HG02798 (cell line): ENCODE results near the gene PKHD1.
A peak's percentile ranks its signal among the peaks of the same experiment; 100 is the strongest.

Experiments
- ATAC-seq: cut with Tn5 transposase; IDR thresholded peaks from one replicate; pipeline ENCODE4 v1.9.1; 2021; ENCODE audit warnings: mild to moderate bottlenecking; ENCODE audit not compliant: unreplicated experiment, poor library complexity

The PKHD1 gene

DNA sequence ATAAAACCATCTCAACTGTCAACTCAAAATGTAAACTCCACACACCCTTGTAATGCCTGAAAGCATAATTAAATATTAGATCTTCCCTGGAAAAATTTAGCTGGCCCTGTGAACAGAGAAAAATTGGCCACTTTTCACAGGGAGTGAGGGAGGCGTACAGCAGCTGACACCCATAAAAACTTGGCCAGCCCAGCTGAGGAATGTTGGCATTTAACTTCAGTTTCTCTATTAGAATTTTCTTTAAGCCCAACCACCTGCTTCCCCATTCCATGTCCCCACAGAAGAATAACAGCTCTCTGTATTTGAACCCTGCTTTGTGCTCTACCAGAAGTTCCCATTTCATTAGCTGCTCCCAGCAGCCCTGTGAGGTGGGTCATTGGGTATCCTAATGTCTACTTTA is 41.0 kb downstream of the PKHD1 start:
- ATAC-seq, result no peak

GRCh38 chr6:52045481-52045880 is 41.9 kb downstream of the PKHD1 start:
- no peak for ATAC-seq

DNA sequence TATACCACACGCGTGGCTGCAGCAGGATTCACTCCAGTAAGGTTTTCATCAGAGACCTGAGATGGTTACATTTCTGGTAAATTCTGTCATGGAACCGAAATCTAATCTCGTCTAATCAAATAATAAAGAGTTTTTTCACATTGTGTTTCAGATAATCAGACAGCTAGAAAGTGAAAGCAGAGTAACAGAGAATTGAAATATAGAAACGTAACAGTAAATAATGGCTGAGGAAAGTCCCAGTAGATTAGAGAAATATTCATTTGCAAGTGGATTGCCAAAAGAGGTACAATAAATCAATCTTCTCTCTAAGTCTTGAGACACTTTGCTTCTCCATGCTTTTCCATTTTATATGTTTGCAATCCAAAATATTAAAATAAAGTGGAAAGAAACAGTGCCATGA is 42.4 kb downstream of the PKHD1 start:
- ATAC-seq, result no peak

DNA sequence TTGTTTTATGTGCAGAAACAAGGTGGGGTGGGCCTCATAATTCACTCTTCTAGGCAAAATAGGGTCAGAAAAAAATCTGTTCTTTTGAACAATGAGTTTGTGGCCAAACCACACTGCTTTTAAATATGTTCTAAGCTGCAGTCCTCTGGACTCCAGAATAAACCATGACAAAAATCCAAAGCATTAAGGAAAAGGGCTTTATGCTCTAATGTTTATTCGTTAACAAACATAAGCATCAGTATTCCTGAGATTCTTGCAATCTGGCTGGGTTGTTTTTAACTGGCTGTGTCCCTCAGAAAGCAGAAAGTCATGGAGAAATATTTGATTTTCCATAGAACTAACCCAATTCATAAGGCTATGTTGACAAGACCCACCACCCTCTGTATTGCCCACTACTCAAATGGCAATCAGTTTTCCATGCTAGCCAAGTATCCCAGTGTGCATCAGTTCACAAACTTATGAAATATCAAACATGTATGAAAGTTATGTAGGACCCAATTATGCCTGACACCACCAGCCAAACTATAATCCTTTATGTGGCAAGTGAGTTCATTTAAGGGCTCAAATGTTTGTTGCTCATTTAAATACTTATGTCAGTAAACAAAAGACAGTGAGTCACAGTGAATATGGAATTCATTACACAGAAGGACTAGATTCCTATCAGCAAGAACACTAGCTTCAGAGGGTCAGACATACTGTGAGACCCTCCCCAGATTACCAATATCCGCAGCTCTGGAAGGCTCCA is 45.1 kb downstream of the PKHD1 start:
- no peak for ATAC-seq

DNA sequence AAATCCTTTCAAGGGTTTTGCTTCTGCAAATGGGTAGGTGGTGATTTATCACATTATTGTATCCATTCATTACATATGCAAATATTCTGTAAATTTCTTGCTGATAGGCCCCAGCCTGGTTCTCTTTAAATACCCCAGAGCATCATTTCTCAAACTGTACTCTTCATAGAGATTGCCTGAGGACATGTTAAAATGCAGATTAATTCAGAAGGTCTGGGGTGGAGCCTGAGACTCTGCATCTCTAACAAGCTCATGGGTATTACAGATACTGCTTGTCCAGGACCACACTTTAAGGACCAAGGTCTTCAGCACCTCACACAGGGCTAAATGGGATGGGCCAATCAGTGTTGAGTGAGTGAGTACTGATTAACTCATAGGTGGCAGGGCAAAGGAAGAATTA is 46.3 kb downstream of the PKHD1 start:
- ATAC-seq, result no peak

DNA sequence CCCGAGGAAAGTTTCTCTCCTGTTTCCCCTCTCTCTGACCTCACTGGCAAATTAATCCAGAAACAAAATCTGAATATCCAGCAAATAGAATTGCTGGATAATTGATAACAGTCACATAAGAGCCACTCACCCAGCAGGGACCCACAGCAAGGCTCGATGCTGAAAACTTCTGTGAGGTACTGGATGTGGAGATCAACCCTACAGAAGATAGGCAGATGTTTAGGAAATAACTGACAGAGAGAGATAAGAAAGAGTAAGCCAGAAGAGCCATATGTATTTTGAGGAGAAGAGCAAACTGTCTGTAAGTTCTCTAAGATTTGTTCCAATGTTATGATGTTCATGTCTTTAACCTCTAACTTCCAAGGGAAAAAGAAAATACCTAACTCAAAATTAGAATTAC is 59.7 kb downstream of the PKHD1 start:
- no peak for ATAC-seq

DNA sequence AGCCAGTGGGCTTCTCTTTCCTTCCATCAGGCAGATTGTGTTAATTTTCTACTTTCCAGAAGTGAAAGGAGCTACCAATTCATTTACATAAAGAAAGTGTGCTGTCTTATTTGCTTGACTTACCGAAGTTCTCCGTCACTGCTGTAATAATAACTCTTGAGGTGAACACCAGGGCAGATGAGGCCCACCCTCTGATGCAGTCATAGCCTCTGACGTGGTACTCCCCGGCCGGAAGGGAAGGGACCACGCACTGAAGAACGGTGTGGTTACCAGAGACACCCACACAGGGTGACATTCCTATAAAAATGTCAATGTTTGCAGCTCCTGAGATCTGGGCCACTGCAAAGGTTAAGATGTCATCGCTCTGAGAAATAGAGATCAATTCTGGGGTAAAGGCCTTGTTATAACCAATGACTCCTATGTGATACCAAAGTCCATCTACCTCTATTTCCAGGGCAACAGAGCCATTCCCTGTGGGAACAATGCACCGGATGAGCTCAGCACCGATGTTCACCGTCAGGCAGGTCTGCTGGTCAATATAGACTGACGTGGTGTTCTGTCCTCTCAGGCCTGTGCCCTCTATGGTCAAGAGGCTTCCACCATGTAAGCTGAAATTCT is 62.9 kb downstream of the PKHD1 start:
- ATAC-seq, result no peak

DNA sequence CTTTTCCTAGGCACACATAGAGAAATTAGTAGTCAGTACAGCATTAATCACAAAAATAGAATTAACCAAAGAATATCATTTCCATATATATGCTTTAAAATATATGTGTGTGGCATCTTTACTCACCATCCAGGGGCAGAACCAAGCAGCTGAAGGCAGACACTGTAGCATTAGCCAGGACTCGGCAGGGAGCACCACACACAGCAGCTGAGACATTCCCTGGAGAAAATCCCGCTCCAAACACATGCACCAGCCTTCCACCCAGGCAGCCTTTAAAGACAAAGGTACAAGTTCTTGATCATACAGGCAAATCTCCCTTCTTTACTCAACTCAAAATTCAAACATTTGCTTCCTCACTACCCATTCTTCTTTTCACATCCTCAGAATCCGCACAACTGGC is 64.7 kb downstream of the PKHD1 start:
- ATAC-seq, result no peak

GRCh38 chr6:52020945-52021570 is 66.4 kb downstream of the PKHD1 start:
- no peak for ATAC-seq

DNA sequence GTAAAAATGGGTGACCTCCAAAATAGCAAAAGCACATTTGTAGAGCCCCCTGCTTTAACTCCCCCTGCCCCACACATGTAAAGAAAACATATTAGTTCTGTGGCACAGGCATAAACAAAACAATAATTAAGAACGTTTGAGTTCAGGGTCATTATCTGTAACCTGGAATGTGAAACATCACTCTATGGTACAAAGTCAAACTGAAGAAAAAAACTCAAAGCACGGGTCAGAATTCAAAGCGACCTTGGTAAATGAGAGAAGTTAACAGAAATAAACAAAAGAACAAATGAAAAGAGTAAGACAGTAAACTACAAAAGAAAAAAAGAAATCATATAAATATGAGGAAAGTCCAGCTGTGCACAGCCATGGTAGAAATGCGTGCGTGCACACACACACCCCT is 67.5 kb downstream of the PKHD1 start:
- no peak for ATAC-seq

- no peak for ATAC-seq
Measured at GRCh38 chr6:52019092-52019491, 68.3 kb downstream of the PKHD1 start.

GRCh38 chr6:52016915-52017748 is 70.3 kb downstream of the PKHD1 start:
- ATAC-seq, result peak; percentile 45

GRCh38 chr6:52015953-52016352 is 71.5 kb downstream of the PKHD1 start:
- no peak for ATAC-seq

DNA sequence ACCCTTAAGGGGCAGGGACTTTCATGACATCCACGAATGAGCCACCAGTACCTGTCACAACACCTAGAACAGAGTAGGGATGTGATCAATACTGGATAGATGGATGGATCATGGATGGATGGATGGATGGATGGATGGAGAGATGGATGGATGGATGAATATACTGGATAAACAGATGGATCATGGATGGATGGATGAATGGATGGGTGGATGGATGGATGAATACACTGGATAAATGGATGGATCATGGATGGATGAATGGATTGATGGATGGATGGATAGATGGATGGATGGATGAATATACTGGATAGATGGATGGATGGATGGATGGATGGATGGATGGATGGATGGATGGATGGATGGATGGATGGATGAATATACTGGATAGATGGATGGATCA is 73.0 kb downstream of the PKHD1 start:
- no peak for ATAC-seq

GRCh38 chr6:52013035-52013434 is 74.4 kb downstream of the PKHD1 start:
- no peak for ATAC-seq

GRCh38 chr6:52012582-52012981 is 74.8 kb downstream of the PKHD1 start:
- no peak for ATAC-seq

GRCh38 chr6:52010806-52011205 is 76.6 kb downstream of the PKHD1 start:
- ATAC-seq, result no peak

- ATAC-seq, result no peak
Measured at GRCh38 chr6:52010145-52010544, 77.3 kb downstream of the PKHD1 start.

- ATAC-seq, result no peak
Measured at GRCh38 chr6:52009466-52010140, 77.8 kb downstream of the PKHD1 start.

- ATAC-seq, result no peak
Measured at GRCh38 chr6:52000064-52000463, 87.3 kb downstream of the PKHD1 start.
